Measurements from ENCODE around the gene PSMD12. TPM values are rescaled to one million over a fixed set of nuclear protein-coding genes. Genes with fewer than 3 reads are reported as not detected.
A peak's percentile ranks its signal among the peaks of the same experiment; 100 is the strongest.
"Not testable (repeated sequence)": the region's sequence is repeated elsewhere in the genome, so short reads cannot be mapped to it uniquely, and the experiment has no call there.

The PSMD12 gene
- polyA plus RNA-seq, 2 donors, result 20.3 to 28.7 TPM

DNA sequence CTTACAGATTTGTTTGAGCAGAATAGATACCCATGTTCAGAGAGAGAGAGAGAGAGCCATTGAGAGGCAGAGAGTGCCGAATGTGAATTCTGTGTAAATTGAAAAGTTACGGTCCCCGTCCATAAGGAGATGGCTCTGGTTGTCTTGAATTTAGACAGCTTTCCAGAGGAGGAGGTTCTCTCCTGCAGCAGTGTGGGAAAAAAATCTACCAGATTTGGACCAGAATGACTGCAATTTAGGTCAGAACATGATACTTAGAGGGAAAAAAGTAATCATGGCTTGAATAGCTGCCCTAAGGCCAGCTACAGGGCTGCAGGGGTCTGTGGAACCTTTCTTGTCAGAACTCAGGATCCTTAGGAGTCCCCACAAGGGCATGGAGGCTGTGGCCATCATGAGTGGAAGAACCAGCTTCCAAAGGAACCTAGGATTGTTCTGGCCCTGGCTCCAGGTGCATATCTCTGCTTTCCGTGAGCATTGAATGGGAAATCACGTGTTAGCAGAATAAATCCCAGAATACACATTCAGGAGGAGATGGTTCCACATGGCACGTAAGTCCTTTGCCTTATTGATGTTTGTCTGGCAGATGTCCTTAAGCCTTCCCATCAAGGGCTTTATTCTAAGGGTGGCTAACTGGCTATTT lies 23.7 kb upstream of the PSMD12 start:
- H3K4me1 ChIP-seq (ENCODE audit: control insufficient read depth in 2 of 2, insufficient read depth in 2 of 2, low read length in 1 of 2), result peaks cover 4 to 5% of the 10 kb centered on the region in 2 donors
- H3K9me3 ChIP-seq (ENCODE audit: control insufficient read depth in 2 of 2, insufficient read depth in 1 of 2, low read depth in 1 of 2, low read length in 1 of 2), result no peaks in the 10 kb centered on the region
- H3K27ac ChIP-seq (ENCODE audit: low read depth in 2 of 2, low read length in 1 of 2), result peak overlapping the region in 1 of 2 donors; percentile 26
- H3K4me3 ChIP-seq (ENCODE audit: low read depth in 1 of 2, low read length in 2 of 2), result no peak overlapping the region
- no peaks in the 10 kb centered on the region for H3K27me3 ChIP-seq (ENCODE audit: control insufficient read depth in 1 of 2, insufficient read depth in 2 of 2, low read length in 2 of 2)
- WGBS, 2 donors, result 62 to 71% methylated on average over 6 of the region's 6 CpGs
- no peaks in the 10 kb centered on the region for H3K36me3 ChIP-seq (ENCODE audit: control insufficient read depth in 2 of 2, insufficient read depth in 2 of 2, low read length in 1 of 2)

DNA sequence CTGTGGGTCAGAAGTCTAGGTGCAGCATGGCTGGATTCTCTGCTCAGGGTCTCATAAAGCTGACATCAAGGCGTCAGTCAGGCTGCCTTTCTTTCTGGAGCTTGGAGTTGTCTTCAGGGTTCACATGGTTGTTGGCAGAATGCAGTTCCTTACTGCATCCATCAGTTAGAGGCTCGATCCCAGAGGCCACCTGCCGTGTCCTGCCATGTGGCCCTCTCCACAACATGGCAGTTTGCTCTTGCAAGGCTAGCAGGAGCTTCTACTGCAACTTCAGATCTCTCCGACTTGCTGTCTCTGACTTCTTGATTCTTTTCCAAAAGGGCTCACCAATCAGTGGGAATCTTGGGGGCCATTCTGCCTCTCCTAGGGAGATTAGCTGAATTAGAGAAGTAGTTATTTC lies 22.6 kb upstream of the PSMD12 start:
- Histone ChIP-seq H3K4me1 (ENCODE audit: control insufficient read depth in 2 of 2, insufficient read depth in 2 of 2, low read length in 1 of 2) (peaks cover 4 to 5% of the 10 kb centered on the region in 2 donors), H3K27me3 (ENCODE audit: control insufficient read depth in 1 of 2, insufficient read depth in 2 of 2, low read length in 2 of 2) (no peaks in the 10 kb centered on the region), H3K36me3 (ENCODE audit: control insufficient read depth in 2 of 2, insufficient read depth in 2 of 2, low read length in 1 of 2) (no peaks in the 10 kb centered on the region), H3K27ac (ENCODE audit: low read depth in 2 of 2, low read length in 1 of 2) (no peak overlapping the region), H3K4me3 (ENCODE audit: low read depth in 1 of 2, low read length in 2 of 2) (no peak overlapping the region), H3K9me3 (ENCODE audit: control insufficient read depth in 2 of 2, insufficient read depth in 1 of 2, low read depth in 1 of 2, low read length in 1 of 2) (no peaks in the 10 kb centered on the region)
- 86 to 92% methylated on average over 4 of the region's 4 CpGs for WGBS, 2 donors

DNA sequence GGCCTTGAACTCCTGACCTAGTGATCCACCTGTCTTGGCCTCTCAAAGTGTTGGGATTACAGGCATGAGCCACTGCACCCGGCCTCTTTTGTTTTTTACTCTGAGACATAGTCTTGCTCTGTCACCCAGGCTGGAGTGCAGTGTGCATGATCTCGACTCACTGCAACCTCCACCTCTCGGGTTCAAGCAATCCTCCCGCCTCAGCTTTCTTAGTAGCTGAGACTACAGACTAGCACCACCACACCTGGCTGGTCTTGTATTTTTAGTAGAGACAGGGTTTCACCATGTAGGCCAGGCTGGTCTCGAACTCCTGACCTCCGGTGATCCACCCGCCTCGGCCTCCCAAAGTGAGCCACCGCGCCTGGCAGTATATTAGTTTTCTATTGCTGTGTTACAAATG lies 22.2 kb upstream of the PSMD12 start:
- not testable (repeated sequence) for H3K27me3 ChIP-seq (ENCODE audit: control insufficient read depth in 1 of 2, insufficient read depth in 2 of 2, low read length in 2 of 2); H3K4me3 ChIP-seq (ENCODE audit: low read depth in 1 of 2, low read length in 2 of 2); H3K9me3 ChIP-seq (ENCODE audit: control insufficient read depth in 2 of 2, insufficient read depth in 1 of 2, low read depth in 1 of 2, low read length in 1 of 2); H3K4me1 ChIP-seq (ENCODE audit: control insufficient read depth in 2 of 2, insufficient read depth in 2 of 2, low read length in 1 of 2); H3K36me3 ChIP-seq (ENCODE audit: control insufficient read depth in 2 of 2, insufficient read depth in 2 of 2, low read length in 1 of 2); H3K27ac ChIP-seq (ENCODE audit: low read depth in 2 of 2, low read length in 1 of 2)
- WGBS, 2 donors, result 97 to 98% methylated on average over 10 of the region's 10 CpGs

DNA sequence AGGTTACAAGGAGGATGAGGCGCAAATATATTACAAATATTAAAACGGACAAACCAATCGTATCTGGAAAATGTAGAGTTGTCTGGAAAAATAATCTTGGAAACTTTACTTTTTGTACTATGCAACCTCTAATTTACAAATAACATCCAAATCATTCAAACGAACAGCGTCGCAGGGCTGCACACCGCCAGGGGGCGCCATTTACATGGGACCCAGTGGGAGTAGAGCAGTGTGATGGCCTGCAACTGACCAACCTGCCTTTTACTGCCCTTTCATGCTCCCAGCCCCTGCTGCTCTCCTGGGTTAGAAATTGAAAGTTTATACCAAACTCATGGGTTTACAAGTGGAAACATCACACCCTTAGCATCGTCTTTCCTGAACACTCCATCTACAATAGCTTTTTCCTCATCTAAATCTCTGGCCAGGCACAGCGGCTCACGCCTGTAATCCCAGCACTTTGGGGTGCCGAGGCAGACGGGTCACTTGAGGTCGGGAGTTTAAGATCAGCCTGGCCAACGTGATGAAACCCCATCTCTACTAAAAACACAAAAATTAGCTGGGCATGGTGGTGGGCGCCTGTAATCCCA lies 20.7 kb upstream of the PSMD12 start:
- WGBS, 2 donors, result 69 to 77% methylated on average over 16 of the region's 16 CpGs
- Histone ChIP-seq H3K27me3 (ENCODE audit: control insufficient read depth in 1 of 2, insufficient read depth in 2 of 2, low read length in 2 of 2) (no peaks in the 10 kb centered on the region), H3K9me3 (ENCODE audit: control insufficient read depth in 2 of 2, insufficient read depth in 1 of 2, low read depth in 1 of 2, low read length in 1 of 2) (no peaks in the 10 kb centered on the region), H3K27ac (ENCODE audit: low read depth in 2 of 2, low read length in 1 of 2) (no peak overlapping the region), H3K4me1 (ENCODE audit: control insufficient read depth in 2 of 2, insufficient read depth in 2 of 2, low read length in 1 of 2) (peaks cover 4 to 5% of the 10 kb centered on the region in 2 donors), H3K4me3 (ENCODE audit: low read depth in 1 of 2, low read length in 2 of 2) (no peak overlapping the region), H3K36me3 (ENCODE audit: control insufficient read depth in 2 of 2, insufficient read depth in 2 of 2, low read length in 1 of 2) (no peaks in the 10 kb centered on the region)

DNA sequence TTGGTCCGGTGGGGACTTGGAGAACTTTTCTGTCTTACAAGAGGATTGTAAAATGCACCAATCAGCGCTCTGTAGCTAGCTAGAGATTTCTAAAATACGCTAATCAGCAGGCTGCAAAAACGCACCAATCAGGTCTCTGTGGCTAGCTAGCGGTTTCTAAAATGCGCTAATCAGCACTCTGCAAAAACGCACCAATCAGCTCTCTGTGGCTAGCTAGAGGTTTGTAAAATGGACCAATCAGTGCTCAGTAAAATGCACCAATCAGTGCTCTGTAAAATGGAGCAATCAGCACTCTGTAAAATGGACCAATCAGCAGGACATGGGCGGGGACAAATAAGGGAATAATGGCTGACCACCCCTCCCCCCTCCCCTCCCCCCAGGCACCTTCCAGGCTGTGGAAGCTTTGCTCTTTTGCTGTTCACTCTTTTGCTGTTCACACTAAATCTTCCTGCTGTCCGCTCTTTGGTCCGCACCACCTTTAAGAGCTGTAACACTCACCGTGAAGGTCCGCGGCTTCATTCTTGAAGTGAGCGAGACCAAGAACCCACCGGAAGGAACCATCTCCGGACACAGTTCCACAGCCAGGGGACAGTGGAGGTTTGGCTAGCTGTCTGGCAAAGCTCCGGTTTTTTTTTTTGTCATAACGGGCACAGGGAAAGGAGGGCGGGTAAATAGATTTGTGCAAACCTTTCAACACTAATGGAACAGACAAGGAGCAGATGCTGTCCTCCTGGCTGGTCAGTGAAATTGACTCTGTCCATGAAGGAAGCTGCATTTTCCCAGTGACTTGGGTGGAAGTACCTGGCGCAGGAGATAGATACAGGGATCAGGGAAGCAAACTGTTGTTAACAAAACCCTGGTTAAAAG lies 19.0 kb upstream of the PSMD12 start:
- Histone ChIP-seq H3K9me3 (ENCODE audit: control insufficient read depth in 2 of 2, insufficient read depth in 1 of 2, low read depth in 1 of 2, low read length in 1 of 2) (no peaks in the 10 kb centered on the region), H3K4me3 (ENCODE audit: low read depth in 1 of 2, low read length in 2 of 2) (no peak overlapping the region)
- 91 to 94% methylated on average over 20 of the region's 20 CpGs for WGBS, 2 donors

DNA sequence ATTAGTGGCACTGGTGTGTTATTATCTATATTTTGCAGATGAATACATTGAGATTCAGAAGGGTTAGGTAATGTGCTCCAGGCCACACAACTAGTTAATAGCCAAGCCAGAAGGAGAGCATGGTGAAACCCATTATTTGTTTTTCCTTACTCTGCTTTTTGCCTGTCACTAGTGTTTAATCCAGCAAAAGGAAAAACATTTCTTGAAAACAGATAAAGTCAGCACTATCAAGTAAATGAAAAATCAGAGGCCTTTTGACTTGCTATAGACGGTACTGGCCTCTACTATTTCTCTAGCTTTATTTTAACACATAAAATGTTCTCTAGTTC lies 15.5 kb upstream of the PSMD12 start:
- H3K4me3 ChIP-seq (ENCODE audit: low read depth in 1 of 2, low read length in 2 of 2), result no peak overlapping the region
- no peaks in the 10 kb centered on the region for H3K9me3 ChIP-seq (ENCODE audit: control insufficient read depth in 2 of 2, insufficient read depth in 1 of 2, low read depth in 1 of 2, low read length in 1 of 2)
- 64 to 76% methylated on average over 1 of the region's 1 CpG for WGBS, 2 donors
- no peak overlapping the region for H3K27ac ChIP-seq (ENCODE audit: low read depth in 2 of 2, low read length in 1 of 2)
- no peaks in the 10 kb centered on the region for H3K36me3 ChIP-seq (ENCODE audit: control insufficient read depth in 2 of 2, insufficient read depth in 2 of 2, low read length in 1 of 2)
- H3K4me1 ChIP-seq (ENCODE audit: control insufficient read depth in 2 of 2, insufficient read depth in 2 of 2, low read length in 1 of 2), result no peaks in the 10 kb centered on the region
- no peaks in the 10 kb centered on the region for H3K27me3 ChIP-seq (ENCODE audit: control insufficient read depth in 1 of 2, insufficient read depth in 2 of 2, low read length in 2 of 2)

More for the DNA sequence above, 19.0 kb upstream of the PSMD12 start:
- H3K27ac ChIP-seq (ENCODE audit: low read depth in 2 of 2, low read length in 1 of 2), result no peak overlapping the region
- no peaks in the 10 kb centered on the region for H3K27me3 ChIP-seq (ENCODE audit: control insufficient read depth in 1 of 2, insufficient read depth in 2 of 2, low read length in 2 of 2)
- no peaks in the 10 kb centered on the region for H3K36me3 ChIP-seq (ENCODE audit: control insufficient read depth in 2 of 2, insufficient read depth in 2 of 2, low read length in 1 of 2)
- peaks cover 2% of the 10 kb centered on the region in 2 donors for H3K4me1 ChIP-seq (ENCODE audit: control insufficient read depth in 2 of 2, insufficient read depth in 2 of 2, low read length in 1 of 2)

DNA sequence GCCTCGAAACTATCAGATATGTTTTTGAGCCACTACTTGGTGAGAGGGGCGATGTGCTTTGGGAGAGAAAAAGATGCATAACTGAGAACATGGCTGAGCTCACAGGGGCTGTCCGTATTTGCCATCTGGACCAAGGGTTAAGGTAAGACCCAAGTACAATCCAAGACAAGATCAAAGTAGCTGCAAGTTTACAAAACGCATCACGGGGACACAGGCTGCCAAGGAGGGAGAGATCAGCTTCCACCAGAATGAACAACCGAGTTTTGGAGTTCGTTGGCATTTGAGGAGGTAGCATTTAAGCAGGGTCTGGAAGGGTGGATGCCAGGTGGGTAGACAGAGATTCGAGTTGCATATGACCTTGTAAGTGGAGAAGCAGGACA lies 12.9 kb upstream of the PSMD12 start:
- Histone ChIP-seq H3K27ac (ENCODE audit: low read depth in 2 of 2, low read length in 1 of 2) (peak overlapping the region; percentile 80 to 84), H3K4me3 (ENCODE audit: low read depth in 1 of 2, low read length in 2 of 2) (peak overlapping the region; percentile 71 to 81), H3K27me3 (ENCODE audit: control insufficient read depth in 1 of 2, insufficient read depth in 2 of 2, low read length in 2 of 2) (no peaks in the 10 kb centered on the region), H3K36me3 (ENCODE audit: control insufficient read depth in 2 of 2, insufficient read depth in 2 of 2, low read length in 1 of 2) (no peaks in the 10 kb centered on the region), H3K4me1 (ENCODE audit: control insufficient read depth in 2 of 2, insufficient read depth in 2 of 2, low read length in 1 of 2) (no peaks in the 10 kb centered on the region), H3K9me3 (ENCODE audit: control insufficient read depth in 2 of 2, insufficient read depth in 1 of 2, low read depth in 1 of 2, low read length in 1 of 2) (no peaks in the 10 kb centered on the region)
- WGBS, 2 donors, result 59 to 60% methylated on average over 8 of the region's 8 CpGs

DNA sequence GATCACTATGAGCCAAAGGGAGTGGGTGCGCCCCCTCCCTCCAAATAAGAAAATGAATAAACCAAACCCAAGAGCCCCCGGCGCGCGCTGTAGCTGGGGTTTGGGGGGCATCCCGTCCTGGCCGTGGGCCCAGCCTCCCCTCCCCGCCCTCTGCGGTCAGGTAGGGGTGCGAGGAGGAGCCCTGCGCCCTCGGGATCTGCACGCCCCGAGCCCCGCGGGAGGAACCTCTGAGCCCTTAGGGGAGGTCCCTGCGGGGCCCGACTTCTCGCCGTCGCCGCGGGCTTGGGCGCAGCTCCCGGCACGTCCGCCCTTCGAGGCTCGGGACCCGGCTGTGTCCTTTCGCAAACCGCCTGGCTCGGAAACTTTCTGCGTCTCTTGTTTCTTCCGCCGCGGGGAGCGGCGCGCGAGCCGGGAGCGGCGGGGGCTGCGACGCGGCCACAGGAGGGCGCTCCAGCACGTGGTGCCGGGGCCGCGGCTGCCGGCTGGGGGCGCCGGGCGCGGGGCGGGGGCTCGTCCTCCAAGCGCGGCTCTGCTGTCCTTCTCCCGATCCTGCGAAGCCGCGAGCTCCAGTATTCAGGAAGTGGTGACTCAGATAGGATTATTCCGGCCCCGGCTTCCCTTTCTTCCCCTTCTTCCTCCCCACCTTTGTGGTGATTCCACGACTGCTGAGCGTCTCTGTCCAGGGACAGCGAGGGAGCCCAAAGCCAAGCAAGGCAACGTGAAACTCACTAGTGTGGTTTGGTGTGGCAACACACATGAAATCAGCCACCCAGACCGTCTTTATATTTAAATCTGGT lies 12.3 kb upstream of the PSMD12 start:
- H3K36me3 ChIP-seq (ENCODE audit: control insufficient read depth in 2 of 2, insufficient read depth in 2 of 2, low read length in 1 of 2), result no peaks in the 10 kb centered on the region
- no peaks in the 10 kb centered on the region for H3K27me3 ChIP-seq (ENCODE audit: control insufficient read depth in 1 of 2, insufficient read depth in 2 of 2, low read length in 2 of 2)
- 0 to 1% methylated on average over 53 to 72 of the region's 72 CpGs for WGBS, 2 donors
- no peaks in the 10 kb centered on the region for H3K4me1 ChIP-seq (ENCODE audit: control insufficient read depth in 2 of 2, insufficient read depth in 2 of 2, low read length in 1 of 2)
- peak overlapping the region; percentile 80 to 84 for H3K27ac ChIP-seq (ENCODE audit: low read depth in 2 of 2, low read length in 1 of 2)
- no peaks in the 10 kb centered on the region for H3K9me3 ChIP-seq (ENCODE audit: control insufficient read depth in 2 of 2, insufficient read depth in 1 of 2, low read depth in 1 of 2, low read length in 1 of 2)
- H3K4me3 ChIP-seq (ENCODE audit: low read depth in 1 of 2, low read length in 2 of 2), result peak overlapping the region; percentile 71 to 81

Measured in esophagus (tissue), 2 donors.